Globus pallidus (tissue), 1 donor: Measurements from ENCODE around the gene PREX1.

Source experiments
- DNase-seq: peaks from one replicate; pipeline ENCODE4 v3.0.0-alpha.2; 2015; ENCODE audit warnings: low spot score

PREX1 gene

GRCh38 chr20:48581167-48581566 lies 246.6 kb downstream of the PREX1 start:
- DNase-seq, result no peak

GRCh38 chr20:48578397-48579098 lies 249.3 kb downstream of the PREX1 start:
- no peak for DNase-seq

GRCh38 chr20:48577557-48577956 lies 250.2 kb downstream of the PREX1 start:
- DNase-seq, result no peak

- no peak for DNase-seq
These were observed 253.4 kb downstream of the PREX1 start for GRCh38 chr20:48574383-48574782.
